OCI-LY7 (cell line): Measurements from ENCODE around the gene GABRR2. TPM values are rescaled to one million over a fixed set of nuclear protein-coding genes. Genes with fewer than 3 reads are reported as not detected.

Experiments
- BruUV-seq: library from RNA; stranded (reverse); fragments of 400-500 nt; replicated peaks from 2 replicates; lab custom pipeline; 2021; lab: Mats Ljungman, UMichigan
- CTCF ChIA-PET: fragments of 300-600 bp; sonication (Branson Sonifier 250); formaldehyde crosslinking; loops from one replicate; lab custom pipeline; 2022; ENCODE audit warnings: antibody characterized with exemption; ENCODE audit not compliant: unreplicated experiment; lab: Charles Lee
- POLR2A ChIA-PET: fragments of 300-600 bp; sonication (Branson Sonifier 250); formaldehyde crosslinking; loops from one replicate; lab custom pipeline; 2022; ENCODE audit warnings: antibody characterized with exemption; lab: Charles Lee
- DNase-seq: peaks from one replicate; pipeline ENCODE4 v3.0.0-alpha.2; 2015; ENCODE audit warnings: low spot score
- H2AFZ ChIP-seq: fragments of 200-600 bp; sonication (generic), shearing (Covaris generic); 2 replicates; pipeline ENCODE4 v1.6.1; 2014; ENCODE audit warnings: mild to moderate bottlenecking, antibody characterized with exemption, low read length, moderate library complexity
- H3K27ac ChIP-seq: fragments of 200-600 bp; sonication (generic); 2 replicates; pipeline ENCODE4 v1.5.1; 2014; ENCODE audit warnings: mixed run types, low read depth, mild to moderate bottlenecking, moderate library complexity, low read length, inconsistent platforms; ENCODE audit not compliant: poor library complexity, severe bottlenecking
- H3K36me3 ChIP-seq: fragments of 200-600 bp; sonication (generic); 2 replicates; pipeline ENCODE4 v1.6.1; 2014; ENCODE audit warnings: mild to moderate bottlenecking, antibody characterized with exemption, low read length, moderate library complexity, mixed read lengths; ENCODE audit not compliant: insufficient read depth
- H3K4me1 ChIP-seq: fragments of 200-600 bp; sonication (generic); 2 replicates; pipeline ENCODE4 v1.5.1; 2014; ENCODE audit warnings: mild to moderate bottlenecking, low read length; ENCODE audit not compliant: insufficient read depth, poor library complexity, severe bottlenecking
- H3K4me2 ChIP-seq: fragments of 200-600 bp; sonication (generic); 2 replicates; pipeline ENCODE4 v1.6.1; 2014; ENCODE audit warnings: mild to moderate bottlenecking, low read length
- H3K4me3 ChIP-seq: fragments of 200-600 bp; sonication (generic); 2 replicates; pipeline ENCODE4 v1.5.1; 2014; ENCODE audit warnings: mild to moderate bottlenecking, low read depth, low read length; ENCODE audit not compliant: poor library complexity, severe bottlenecking
- H3K79me2 ChIP-seq: fragments of 200-600 bp; sonication (generic); 2 replicates; pipeline ENCODE4 v1.6.1; 2016; ENCODE audit warnings: low read depth, mild to moderate bottlenecking, low read length, moderate library complexity, mixed read lengths; ENCODE audit not compliant: insufficient read depth
- H3K9me2 ChIP-seq: fragments of 200-600 bp; sonication (generic); 2 replicates; pipeline ENCODE4 v1.6.1; 2016; ENCODE audit warnings: mild to moderate bottlenecking, low read length, mixed read lengths; ENCODE audit not compliant: insufficient read depth
- H3K9me3 ChIP-seq: fragments of 200-600 bp; sonication (generic); 2 replicates; pipeline ENCODE4 v1.6.1; 2014; ENCODE audit warnings: mild to moderate bottlenecking, mixed run types, low read length, mixed read lengths
- H4K20me1 ChIP-seq: fragments of 200-600 bp; sonication (generic); 2 replicates; pipeline ENCODE4 v1.6.1; 2014; ENCODE audit warnings: mild to moderate bottlenecking, antibody characterized with exemption, low read length, moderate library complexity, mixed read lengths; ENCODE audit not compliant: insufficient read depth
- CTCF ChIP-seq: fragments of 200-600 bp; sonication (generic); conservative IDR thresholded peaks from 2 replicates; pipeline ENCODE4 v1.5.1; 2014; ENCODE audit warnings: mild to moderate bottlenecking, antibody characterized with exemption, low read length, moderate library complexity, mixed read lengths
- EZH2phosphoT487 ChIP-seq: fragments of 200-600 bp; sonication (generic); IDR thresholded peaks from 2 replicates; pipeline ENCODE4 v1.6.1; 2018; ENCODE audit warnings: low read depth, borderline replicate concordance, mild to moderate bottlenecking, mixed run types, antibody characterized with exemption, low read length, moderate library complexity, mixed read lengths
- intact Hi-C: fragments of 100-400 bp; cut with micrococcal nuclease; formaldehyde crosslinking; loops from one replicate; pipeline ENCODE4 v1.10.0; 2022; ENCODE audit not compliant: unreplicated experiment
- total RNA-seq, 2 experiments: library from RNA; depleted of rRNA in 1 of 2; stranded (reverse); fragments of >200 nt in 1 of 2; shearing (Covaris generic) in 1 of 2; gene quantifications; 2 replicates each; pipeline ENCODE4 v1.2.3, GENCODE V29; 2014 to 2022

The GABRR2 gene
- total RNA-seq, 2 experiments from 2014 or later: 5.2 to 7.0 TPM

- Histone ChIP-seq H3K27ac (peak overlapping the region; percentile 99), H3K4me2 (peak overlapping the region; percentile 75), H4K20me1 (no peaks in the 10 kb centered on the region), H2AFZ (no peak overlapping the region), H3K79me2 (peaks cover 44% of the 10 kb centered on the region), H3K36me3 (0 out of 2 replicates have a peak, but pooled peaks cover 1% of the 10 kb centered on the region), H3K4me1 (peaks cover 81% of the 10 kb centered on the region), H3K9me3 (no peaks in the 10 kb centered on the region; the same call in 1 of the 2 replicates), H3K9me2 (no peaks in the 10 kb centered on the region), H3K4me3 (peak overlapping the region; percentile 56)
- CTCF ChIA-PET: interaction anchor here (0.6 to 1.4 kb wide), 3 partner anchors 10 to 277 kb away, joined by 3 read pairs; partner anchors contain the start of gene PNRC1
- BruUV-seq: no TSS peak
- POLR2A ChIA-PET: interaction anchor here (0.7 to 11.5 kb wide), 12 partner anchors 7 to 1601 kb away, joined by 3 to 242 read pairs (median 6); partner anchors contain the start of genes PM20D2 and PNRC1
- intact Hi-C loops: loop anchor here (1.0 to 10.0 kb wide), 6 partner anchors 210 to 1439 kb away; partner anchors contain the start of genes CNR1, PM20D2 and PNRC1
- TF ChIP-seq EZH2phosphoT487 (no peak), CTCF (no peak)
- DNase-seq: peak; percentile 95
Measured at GRCh38 chr6:89357390-89357789, 42.3 kb upstream of the GABRR2 start.

- Histone ChIP-seq H3K36me3 (peaks cover 5% of the 10 kb centered on the region), H3K4me1 (peaks cover 81% of the 10 kb centered on the region), H3K4me3 (peak overlapping the region; percentile 52), H4K20me1 (no peaks in the 10 kb centered on the region), H3K9me2 (no peaks in the 10 kb centered on the region), H3K9me3 (no peaks in the 10 kb centered on the region), H3K4me2 (peak overlapping the region; percentile 75), H2AFZ (no peak overlapping the region), H3K27ac (peak overlapping the region; percentile 99), H3K79me2 (peaks cover 51% of the 10 kb centered on the region)
- BruUV-seq: TSS peak; percentile 16
- intact Hi-C loops: loop anchor here (1.0 to 10.0 kb wide), 6 partner anchors 209 to 1438 kb away; partner anchors contain the start of genes CNR1, PM20D2 and PNRC1
- TF ChIP-seq CTCF: no peak
- TF ChIP-seq EZH2phosphoT487: no peak
- ChIA-PET CTCF (interaction anchor here (1.1 to 1.4 kb wide), 2 partner anchors 10 to 11 kb away, joined by 3 read pairs; no protein-coding TSS in a partner anchor), POLR2A (interaction anchor here (0.6 to 11.5 kb wide), 24 partner anchors 7 to 1508 kb away, joined by 3 to 242 read pairs (median 5); partner anchors contain the start of genes PM20D2 and PNRC1)
- peak; percentile 84 for DNase-seq
Measured at GRCh38 chr6:89356642-89357170, 41.6 kb upstream of the GABRR2 start.
